NAMALWA (cell line): ENCODE results near the gene PCED1B.

Source experiments
- DNase-seq: peaks from one replicate; pipeline ENCODE4 v3.0.0-alpha.2; 2015; ENCODE audit warnings: low spot score

The PCED1B gene

GRCh38 chr12:47121146-47121545 lies 41.7 kb downstream of the PCED1B start:
- DNase-seq = no peak

- DNase-seq = no peak
Measured at GRCh38 chr12:47122602-47123001, 43.2 kb downstream of the PCED1B start.

- DNase-seq = no peak
Measured at GRCh38 chr12:47123730-47124129, 44.3 kb downstream of the PCED1B start.

- DNase-seq = no peak
Measured at GRCh38 chr12:47124451-47124850, 45.0 kb downstream of the PCED1B start.

GRCh38 chr12:47126246-47126645 lies 46.8 kb downstream of the PCED1B start:
- DNase-seq = no peak

- DNase-seq = no peak
Measured at GRCh38 chr12:47131011-47131410, 51.6 kb downstream of the PCED1B start.

- no peak for DNase-seq
Measured at GRCh38 chr12:47134005-47134404, 54.6 kb downstream of the PCED1B start.

- DNase-seq = no peak
Measured at GRCh38 chr12:47135578-47135977, 56.2 kb downstream of the PCED1B start.

GRCh38 chr12:47139000-47139681 lies 59.7 kb downstream of the PCED1B start:
- no peak for DNase-seq

GRCh38 chr12:47141459-47141858 lies 62.0 kb downstream of the PCED1B start:
- no peak for DNase-seq

- no peak for DNase-seq
Measured at GRCh38 chr12:47144769-47145168, 65.3 kb downstream of the PCED1B start.

GRCh38 chr12:47145188-47145587 lies 65.8 kb downstream of the PCED1B start:
- no peak for DNase-seq

- DNase-seq = no peak
Measured at GRCh38 chr12:47147739-47148138, 68.3 kb downstream of the PCED1B start.

- DNase-seq = no peak
Measured at GRCh38 chr12:47149146-47149545, 69.7 kb downstream of the PCED1B start.

GRCh38 chr12:47152095-47152494 lies 72.7 kb downstream of the PCED1B start:
- no peak for DNase-seq

GRCh38 chr12:47155457-47156166 lies 76.2 kb downstream of the PCED1B start:
- DNase-seq = no peak

GRCh38 chr12:47156167-47156736 lies 76.8 kb downstream of the PCED1B start:
- no peak for DNase-seq

- DNase-seq = no peak
Measured at GRCh38 chr12:47158792-47159191, 79.4 kb downstream of the PCED1B start.

- DNase-seq = no peak
Measured at GRCh38 chr12:47159348-47159747, 79.9 kb downstream of the PCED1B start.

GRCh38 chr12:47160316-47161244 lies 81.2 kb downstream of the PCED1B start:
- DNase-seq = no peak

GRCh38 chr12:47164116-47164515 lies 84.7 kb downstream of the PCED1B start:
- DNase-seq = no peak

- DNase-seq = no peak
Measured at GRCh38 chr12:47164724-47165439, 85.5 kb downstream of the PCED1B start.
